ENCODE measurements around the gene CARD8. TPM values are rescaled to one million over a fixed set of nuclear protein-coding genes. Genes with fewer than 3 reads are reported as not detected.
A peak's percentile ranks its signal among the peaks of the same experiment; 100 is the strongest.

Gene CARD8
- polyA plus RNA-seq, 10 donors, result 29.1 to 62.3 (median 39.7) TPM

- no peak for DNase-seq
Measured at GRCh38 chr19:48216933-48217332, 38.8 kb downstream of the CARD8 start.

- no peak for DNase-seq
Measured at GRCh38 chr19:48213959-48214358, 41.8 kb downstream of the CARD8 start.

- DNase-seq, result no peak
Measured at GRCh38 chr19:48210005-48210404, 45.7 kb downstream of the CARD8 start.

GRCh38 chr19:48206397-48207093 lies 49.2 kb downstream of the CARD8 start:
- DNase-seq, result no peak

GRCh38 chr19:48203794-48204628 lies 51.7 kb downstream of the CARD8 start:
- DNase-seq, result peak; percentile 96 to 98 (median 96)

- no peak for DNase-seq
Measured at GRCh38 chr19:48203222-48203793, 52.4 kb downstream of the CARD8 start.

- DNase-seq, result peak in 1 of 3 donors; percentile 36
Measured at GRCh38 chr19:48196933-48197665, 58.6 kb downstream of the CARD8 start.

GRCh38 chr19:48196321-48196763 lies 59.4 kb downstream of the CARD8 start:
- no peak for DNase-seq

- DNase-seq, result no peak
Measured at GRCh38 chr19:48194844-48195830, 60.6 kb downstream of the CARD8 start.

- no peak for DNase-seq
Measured at GRCh38 chr19:48194041-48194843, 61.5 kb downstream of the CARD8 start.

GRCh38 chr19:48192750-48193149 lies 63.0 kb downstream of the CARD8 start:
- no peak for DNase-seq

- DNase-seq, result no peak
Measured at GRCh38 chr19:48190885-48191284, 64.8 kb downstream of the CARD8 start.

GRCh38 chr19:48190288-48190884 lies 65.3 kb downstream of the CARD8 start:
- DNase-seq, result no peak

- no peak for DNase-seq
Measured at GRCh38 chr19:48186541-48186991, 69.1 kb downstream of the CARD8 start.

- no peak for DNase-seq
Measured at GRCh38 chr19:48186015-48186414, 69.7 kb downstream of the CARD8 start.

GRCh38 chr19:48183356-48183755 lies 72.4 kb downstream of the CARD8 start:
- no peak for DNase-seq

GRCh38 chr19:48182434-48182833 lies 73.3 kb downstream of the CARD8 start:
- DNase-seq, result no peak

GRCh38 chr19:48181505-48181904 lies 74.2 kb downstream of the CARD8 start:
- no peak for DNase-seq

- DNase-seq, result no peak
Measured at GRCh38 chr19:48176226-48176625, 79.5 kb downstream of the CARD8 start.
